IMR-90 (cell line): ENCODE results near the gene HIGD1C. TPM values are rescaled to one million over a fixed set of nuclear protein-coding genes. Genes with fewer than 3 reads are reported as not detected.

Experiments used
- ATAC-seq: fragments of 200-7000 bp; cut with Tn5 transposase; 2 replicates; pipeline ENCODE4 v1.9.1; 2020; ENCODE audit warnings: low read depth, mild to moderate bottlenecking, moderate library complexity
- BruUV-seq: library from RNA; stranded (reverse); fragments of 400-500 nt; replicated peaks from 2 replicates; lab custom pipeline; 2021; lab: Mats Ljungman, UMichigan
- CTCF ChIA-PET: fragments of 300-600 bp; formaldehyde crosslinking; extraction: SDS; loops from one replicate; lab custom pipeline; 2021; ENCODE audit warnings: antibody characterized with exemption; lab: Yijun Ruan, JAX
- POLR2A ChIA-PET: fragments of 300-600 bp; sonication (Branson Sonifier 250); formaldehyde crosslinking; loops from one replicate; lab custom pipeline; 2022; ENCODE audit warnings: antibody characterized with exemption; ENCODE audit not compliant: unreplicated experiment; lab: Charles Lee
- DNase-seq: peaks from one replicate; pipeline ENCODE4 v3.0.0; 2013
- H2AFZ ChIP-seq: replicated peaks from 2 replicates; pipeline ENCODE3; 2013; ENCODE audit warnings: low read length, mild to moderate bottlenecking; ENCODE audit not compliant: poor library complexity
- H2AK5ac ChIP-seq: 2 replicates; pipeline ENCODE4 v1.6.1; 2013; ENCODE audit warnings: low read depth, low read length, inconsistent platforms
- H2AK9ac ChIP-seq: replicated peaks from 2 replicates; pipeline ENCODE3; 2013; ENCODE audit warnings: mild to moderate bottlenecking, low read depth, low read length, moderate library complexity; ENCODE audit not compliant: poor library complexity
- H2BK120ac ChIP-seq: 2 replicates; pipeline ENCODE4 v1.6.1; 2013; ENCODE audit warnings: low read depth, low read length, inconsistent platforms
- H2BK15ac ChIP-seq: 3 replicates; pipeline ENCODE4 v1.6.1; 2013; ENCODE audit warnings: low read depth, low read length, inconsistent platforms
- H2BK20ac ChIP-seq: 2 replicates; pipeline ENCODE4 v1.6.1; 2013; ENCODE audit warnings: low read depth, mild to moderate bottlenecking, inconsistent platforms, low read length, moderate library complexity
- H2BK5ac ChIP-seq: 2 replicates; pipeline ENCODE4 v1.6.1; 2013; ENCODE audit warnings: mild to moderate bottlenecking, low read depth, low read length, inconsistent platforms; ENCODE audit not compliant: poor library complexity, severe bottlenecking
- H3K14ac ChIP-seq: replicated peaks from 2 replicates; pipeline ENCODE4 v1.6.1; 2013; ENCODE audit warnings: low read depth, low read length, inconsistent platforms
- H3K18ac ChIP-seq: 2 replicates; pipeline ENCODE4 v1.6.1; 2013; ENCODE audit warnings: low read depth, low read length, control low read depth
- H3K23ac ChIP-seq: 2 replicates; pipeline ENCODE4 v1.6.1; 2013; ENCODE audit warnings: low read depth, low read length, inconsistent platforms
- H3K27ac ChIP-seq: 2 replicates; pipeline ENCODE4 v1.5.1; 2013; ENCODE audit warnings: mild to moderate bottlenecking, control low read depth, low read length; ENCODE audit not compliant: insufficient read depth
- H3K27me3 ChIP-seq: 2 replicates; pipeline ENCODE4 v1.6.1; 2013; ENCODE audit warnings: low read length; ENCODE audit not compliant: control insufficient read depth, insufficient read depth
- H3K36me3 ChIP-seq: 2 replicates; pipeline ENCODE4 v1.6.1; 2013; ENCODE audit warnings: low read length, mixed read lengths; ENCODE audit not compliant: control insufficient read depth, insufficient read depth
- H3K4ac ChIP-seq: 2 replicates; pipeline ENCODE4 v1.6.1; 2013; ENCODE audit warnings: low read depth, low read length, inconsistent platforms
- H3K4me1 ChIP-seq: 2 replicates; pipeline ENCODE4 v1.6.1; 2013; ENCODE audit warnings: low read length, mixed read lengths; ENCODE audit not compliant: control insufficient read depth, insufficient read depth
- H3K4me2 ChIP-seq: 2 replicates; pipeline ENCODE4 v1.6.1; 2013; ENCODE audit warnings: low read depth, mild to moderate bottlenecking, control low read depth, low read length, moderate library complexity
- H3K4me3 ChIP-seq: 2 replicates; pipeline ENCODE4 v1.5.1; 2013; ENCODE audit warnings: low read depth, mild to moderate bottlenecking, control low read depth, low read length, moderate library complexity; ENCODE audit not compliant: insufficient read depth
- H3K56ac ChIP-seq: 2 replicates; pipeline ENCODE4 v1.6.1; 2013; ENCODE audit warnings: low read length, inconsistent platforms; ENCODE audit not compliant: insufficient read depth; ENCODE audit errors: extremely low read depth
- H3K79me1 ChIP-seq, 2 experiments: 2 replicates each; pipeline ENCODE4 v1.6.1; 2013; ENCODE audit warnings: low read length in 2 of 2, inconsistent platforms in 1 of 2, low read depth in 1 of 2
- H3K9ac ChIP-seq: 2 replicates; pipeline ENCODE4 v1.6.1; 2013; ENCODE audit warnings: low read depth, low read length, control low read depth
- H3K9me1 ChIP-seq: 2 replicates; pipeline ENCODE4 v1.6.1; 2013; ENCODE audit warnings: low read length, inconsistent platforms; ENCODE audit not compliant: insufficient read depth
- H3K9me3 ChIP-seq: 2 replicates; pipeline ENCODE4 v1.6.1; 2013; ENCODE audit warnings: low read length; ENCODE audit not compliant: control insufficient read depth, insufficient read depth
- H4K20me1 ChIP-seq: 2 replicates; pipeline ENCODE4 v1.6.1; 2013; ENCODE audit warnings: low read length, inconsistent platforms; ENCODE audit not compliant: insufficient read depth
- H4K5ac ChIP-seq: 2 replicates; pipeline ENCODE4 v1.6.1; 2013; ENCODE audit warnings: mild to moderate bottlenecking, low read depth, low read length, control low read depth
- H4K8ac ChIP-seq, 2 experiments: 2 replicates each; pipeline ENCODE4 v1.6.1; 2013; ENCODE audit warnings: low read depth in 2 of 2, low read length in 2 of 2, control low read depth in 1 of 2, inconsistent platforms in 1 of 2
- H4K91ac ChIP-seq: 2 replicates; pipeline ENCODE4 v1.6.1; 2013; ENCODE audit warnings: low read depth, low read length, inconsistent platforms; ENCODE audit not compliant: insufficient read depth
- BHLHE40 ChIP-seq: fragments of 150-350 bp; IDR thresholded peaks from 2 replicates; pipeline ENCODE4 v1.6.1; 2016; ENCODE audit warnings: mild to moderate bottlenecking, low read depth, low read length
- FOS ChIP-seq: fragments of 150-350 bp; IDR thresholded peaks from 2 replicates; pipeline ENCODE4 v1.6.1; 2016; ENCODE audit warnings: low read depth, low read length
- SMC3 ChIP-seq: fragments of 150-350 bp; IDR thresholded peaks from 2 replicates; pipeline ENCODE4 v1.6.1; 2016; ENCODE audit warnings: low read depth, mild to moderate bottlenecking, antibody characterized with exemption, low read length, moderate library complexity
- WGBS, 2 experiments: methylation state at CpG; one replicate each; pipeline versions ENCODE4 v1.1.5 to v1.1.7; 2013; ENCODE audit warnings: missing lambda C conversion rate in 2 of 2; ENCODE audit not compliant: insufficient read length in 1 of 2; ENCODE audit errors: extremely low coverage in 2 of 2; 5-methylcytosine and 5-hydroxymethylcytosine counted together
- dilution Hi-C: fragments of 300-500 bp; cut with HindIII; formaldehyde crosslinking; loops from one replicate; pipeline ENCODE4 v1.14.3; 2018; ENCODE audit warnings: low sequenced_read_pairs; ENCODE audit not compliant: unreplicated experiment
- in situ Hi-C: fragments of 300-500 bp; cut with MboI; formaldehyde crosslinking; loops from 3 replicates; pipeline ENCODE4 v1.14.3; 2019; ENCODE audit warnings: low sequenced_read_pairs, inconsistent platforms, mixed read lengths
- intact Hi-C: fragments of 100-400 bp; cut with micrococcal nuclease; formaldehyde crosslinking; loops from 2 replicates; pipeline ENCODE4 v1.10.0; 2022
- polyA plus RNA-seq, 3 experiments: library from polyadenylated mRNA; depleted of rRNA; stranded (reverse); fragments of >200 nt; gene quantifications; 2 replicates each; pipeline ENCODE4 v1.2.3, GENCODE V29; 2012; ENCODE audit warnings: low replicate concordance in 1 of 3
- total RNA-seq: library from RNA; depleted of rRNA; stranded (reverse); fragments of >200 nt; gene quantifications from 2 replicates; pipeline ENCODE4 v1.2.3, GENCODE V29; 2012

Gene HIGD1C
- total and polyA plus RNA-seq, 2 of the 4 experiments (the other 2 are of a cell fraction) = not detected

DNA sequence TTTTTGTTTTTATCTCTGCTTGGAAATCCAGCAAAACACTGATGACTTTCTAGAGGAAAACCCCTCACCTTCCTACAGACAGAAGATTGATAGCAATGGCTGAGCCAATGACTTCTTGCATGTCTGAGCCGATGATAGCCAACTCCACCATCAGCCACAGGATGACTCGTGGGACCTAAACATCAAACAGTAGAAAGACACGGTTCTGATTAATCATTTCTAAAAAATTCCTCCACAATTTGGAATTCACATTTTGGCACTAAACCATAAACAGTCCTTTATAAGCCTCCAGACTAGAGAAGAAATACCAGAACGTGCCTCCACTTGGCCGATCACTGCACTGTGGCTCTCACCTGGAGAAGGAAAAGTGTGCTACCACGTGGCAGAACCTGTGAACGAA, 47.9 kb downstream of the HIGD1C start:
- intact Hi-C loops (no loop called here), in situ Hi-C loops (no loop called here), dilution Hi-C loops (no loop called here)
- H3K27ac ChIP-seq = no peak overlapping the region
- H3K9ac ChIP-seq = no peak overlapping the region
- H3K4ac ChIP-seq = no peak overlapping the region
- DNase-seq = peak; percentile 83
- H2BK5ac ChIP-seq = no peak overlapping the region
- H3K23ac ChIP-seq = no peak overlapping the region
- no peak overlapping the region for H4K5ac ChIP-seq
- no peak overlapping the region for H2AK9ac ChIP-seq
- no peak overlapping the region for H2AFZ ChIP-seq
- peak; percentile 67; the same call in 1 of the 2 replicates for ATAC-seq
- ChIA-PET CTCF (no interaction called here), POLR2A (no interaction called here)
- H3K27me3 ChIP-seq = no peaks in the 10 kb centered on the region
- peaks cover 38% of the 10 kb centered on the region for H3K36me3 ChIP-seq
- 0% methylated on average over 1 of the region's 7 CpGs; no CpG with 5 or more reads in 1 of the 2 experiments for WGBS, 2 experiments
- H2AK5ac ChIP-seq = peak overlapping the region; percentile 56; the same call in 1 of the 2 replicates
- H2BK20ac ChIP-seq = 0 out of 2 replicates have a peak overlapping the region, but pooled peaks have one; percentile 9
- H4K8ac ChIP-seq = peak overlapping the region in 1 of 2 experiments; percentile 35; a peak in 1 of 4 replicates
- no peak overlapping the region for H3K4me2 ChIP-seq
- H2BK15ac ChIP-seq = no peak overlapping the region
- H3K4me1 ChIP-seq = peaks cover 2% of the 10 kb centered on the region; the same call in 1 of the 2 replicates
- H3K14ac ChIP-seq = no peak overlapping the region
- no peak overlapping the region for H3K4me3 ChIP-seq
- H3K9me3 ChIP-seq = no peaks in the 10 kb centered on the region
- H3K56ac ChIP-seq = no peak overlapping the region
- peaks cover 5% of the 10 kb centered on the region; the same call in 1 of the 2 replicates for H3K9me1 ChIP-seq
- BruUV-seq = no TSS peak
- TF ChIP-seq FOS (0 out of 2 replicates have a peak, but pooled peaks have one; percentile 9), BHLHE40 (peak; percentile 8; the same call in 1 of the 2 replicates), SMC3 (no peak)
- no peak overlapping the region for H2BK120ac ChIP-seq
- peaks cover 0 to 18% of the 10 kb centered on the region in 2 experiments; a peak in 3 of 4 replicates for H3K79me1 ChIP-seq
- H3K18ac ChIP-seq = no peak overlapping the region
- H4K20me1 ChIP-seq = no peaks in the 10 kb centered on the region
- no peak overlapping the region for H4K91ac ChIP-seq
